Measurements from ENCODE around the gene BCAS3.
"Not testable (repeated sequence)": the region's sequence is repeated elsewhere in the genome, so short reads cannot be mapped to it uniquely, and the experiment has no call there.

BCAS3 gene

DNA sequence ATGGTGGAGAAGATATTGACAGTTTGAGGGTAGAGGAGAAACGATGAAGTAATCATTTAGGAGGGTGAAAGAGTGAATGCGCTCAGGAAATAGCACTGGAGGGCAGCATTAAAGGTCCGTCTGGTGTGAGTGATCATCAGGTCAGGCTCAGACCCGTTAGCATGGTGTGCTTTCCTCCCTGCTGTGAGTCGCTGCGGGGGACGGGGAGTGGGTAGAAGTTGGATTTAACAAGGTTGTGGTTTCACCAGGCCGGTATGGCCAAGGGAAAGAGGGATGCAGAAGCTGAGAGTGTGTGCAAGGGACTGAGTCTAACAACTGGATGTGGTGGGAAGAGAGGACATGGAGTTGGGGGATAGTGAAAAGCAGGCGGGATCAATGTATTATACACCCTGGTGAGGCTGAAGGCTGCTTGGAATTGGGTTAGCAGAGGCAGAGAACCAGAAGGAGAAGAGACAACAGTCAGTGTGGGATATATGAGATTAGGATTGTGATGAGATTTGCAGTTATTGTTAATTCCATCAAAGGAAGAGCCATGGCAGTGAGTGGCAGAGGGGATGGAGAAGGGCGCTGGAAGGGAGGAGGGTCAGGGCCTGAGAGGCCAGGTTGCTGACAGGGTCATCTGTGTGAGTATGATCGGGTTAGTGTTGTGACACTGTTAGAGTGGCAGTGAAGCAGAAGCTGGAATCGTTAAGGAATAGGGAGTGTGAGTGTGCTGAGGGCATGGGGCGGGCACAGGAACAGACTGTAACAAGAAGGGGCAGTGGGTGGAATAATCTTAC lies 663.0 kb downstream of the BCAS3 start:
- DNase-seq (ENCODE audit: low spot score) = no peak

DNA sequence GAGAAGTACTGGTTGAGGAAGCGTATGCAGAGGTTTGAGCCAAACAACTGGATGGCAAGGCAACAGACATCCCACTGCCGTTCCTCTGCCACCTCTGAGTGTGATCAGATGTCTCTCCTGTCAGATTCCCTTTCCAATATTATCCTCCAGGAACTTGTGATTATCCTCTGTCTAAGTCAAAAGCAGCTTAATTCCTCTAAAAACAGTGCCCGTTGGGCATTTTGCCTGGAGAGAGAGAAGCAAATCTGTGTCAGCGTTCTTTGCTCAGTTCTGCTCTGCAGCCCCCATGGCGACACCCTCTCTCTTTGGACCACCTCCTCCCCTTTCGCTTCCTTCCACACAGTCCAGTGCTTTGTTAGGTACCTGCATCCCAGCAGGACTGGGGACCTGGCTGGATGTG lies 665.9 kb downstream of the BCAS3 start:
- DNase-seq (ENCODE audit: low spot score) = no peak

DNA sequence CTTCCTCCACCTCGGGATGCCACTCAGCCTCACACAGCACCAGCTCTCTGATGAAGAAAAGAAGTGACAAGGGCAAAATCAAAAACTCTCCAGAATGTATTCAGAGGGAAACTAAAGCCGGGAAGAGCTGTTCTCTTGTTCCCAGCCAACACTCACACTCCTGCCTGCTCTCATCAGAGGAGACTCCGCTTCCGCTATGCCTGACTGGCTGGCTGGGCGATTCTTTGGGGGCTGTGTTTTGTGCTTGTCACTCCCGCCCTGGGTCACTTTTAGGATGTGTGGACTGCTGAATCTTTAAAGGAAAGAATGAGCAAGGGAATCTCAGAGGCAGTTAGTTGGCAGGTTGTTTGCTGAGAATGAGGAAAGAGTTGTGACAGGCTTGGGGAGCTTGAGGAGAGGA lies 667.4 kb downstream of the BCAS3 start:
- no peak for DNase-seq (ENCODE audit: low spot score)

DNA sequence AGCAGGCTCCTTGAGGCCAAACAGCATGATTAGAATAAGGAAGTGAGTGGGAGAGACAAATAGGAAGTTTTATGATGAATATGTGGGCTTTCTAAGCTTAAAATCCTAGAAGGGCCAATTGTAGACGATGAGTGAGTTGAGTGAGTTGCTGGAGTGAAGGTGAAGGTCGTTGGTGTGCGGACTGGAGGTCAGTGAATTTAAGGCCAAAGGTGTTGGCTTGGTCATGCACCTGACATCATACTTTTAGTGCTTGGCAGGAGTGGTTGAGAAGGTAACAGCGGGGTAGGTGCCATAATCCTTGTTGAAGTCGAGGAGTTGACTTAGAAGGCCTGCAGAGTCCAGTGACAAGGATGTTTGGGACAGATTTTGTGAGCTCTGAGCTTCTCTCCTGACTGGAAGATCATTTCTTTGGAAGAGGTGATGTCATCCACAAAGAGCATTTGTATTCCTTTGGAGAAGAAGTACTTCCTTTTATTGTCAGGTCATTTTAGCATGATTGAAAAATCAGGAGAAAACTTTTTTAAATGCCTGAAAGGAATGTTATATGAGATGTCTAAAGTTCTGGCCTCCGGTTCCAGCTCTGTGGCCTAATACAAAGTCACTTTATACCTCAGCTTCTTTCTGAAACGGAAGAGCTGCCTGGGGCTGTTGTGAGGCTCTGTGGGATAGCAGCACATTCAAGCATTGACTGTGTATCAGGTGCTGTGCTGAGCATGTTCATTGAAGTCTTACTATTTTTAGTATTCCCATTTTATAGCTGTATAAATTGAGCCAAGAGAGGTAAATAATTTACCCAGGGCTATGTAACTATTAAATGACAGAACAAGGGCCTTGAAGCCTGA lies 668.4 kb downstream of the BCAS3 start:
- DNase-seq (ENCODE audit: low spot score) = no peak

DNA sequence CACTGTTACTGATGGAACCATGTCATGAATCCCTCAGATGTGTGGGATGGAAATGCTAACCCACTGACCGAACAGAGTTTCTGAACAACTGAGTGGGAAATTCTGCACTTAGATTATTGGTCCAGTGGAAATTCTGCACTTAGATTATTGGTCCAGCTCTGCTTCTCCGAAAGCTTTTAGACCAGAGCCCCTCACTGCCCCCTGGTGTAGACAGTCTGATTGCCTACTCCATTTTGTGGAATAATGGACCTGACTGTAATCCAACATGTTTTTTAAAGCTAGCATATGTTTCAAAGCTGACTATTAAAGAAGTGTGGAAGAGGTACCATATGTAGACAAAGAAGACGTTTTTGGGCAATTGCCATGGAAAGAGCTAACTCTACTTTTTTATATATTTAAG lies 671.7 kb downstream of the BCAS3 start:
- no peak for DNase-seq (ENCODE audit: low spot score)

DNA sequence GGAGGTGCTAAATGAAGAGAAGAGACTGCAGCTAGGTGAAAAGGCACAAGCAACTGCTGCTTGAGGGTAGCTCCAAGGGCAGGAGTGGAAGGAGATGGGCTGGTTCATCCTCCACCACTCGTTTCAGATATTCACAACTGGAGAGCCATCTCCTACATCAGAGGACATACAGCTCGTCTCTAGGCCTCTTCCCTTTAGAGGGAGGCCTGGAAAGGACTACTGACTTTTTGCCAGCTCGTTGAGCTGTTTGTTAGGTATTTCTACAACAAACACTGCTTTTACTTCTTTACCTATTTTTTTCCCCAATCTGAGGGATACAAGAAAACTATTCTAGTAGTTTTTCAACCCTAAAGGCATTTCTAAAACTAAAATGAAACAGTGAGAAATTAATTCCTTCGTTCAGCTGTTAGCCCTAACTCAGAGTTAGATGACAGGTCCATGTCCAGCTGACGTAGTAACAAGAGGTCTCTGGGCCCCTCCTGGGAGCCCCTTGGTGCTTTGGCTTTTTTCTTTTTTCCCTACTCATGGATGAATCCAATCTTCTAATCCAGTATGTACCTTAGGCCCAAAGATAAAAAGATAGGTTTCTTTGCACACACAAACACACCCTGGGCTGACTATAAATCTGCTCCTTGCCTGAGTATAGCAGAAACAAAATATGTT lies 674.2 kb downstream of the BCAS3 start:
- DNase-seq (ENCODE audit: low spot score) = no peak

DNA sequence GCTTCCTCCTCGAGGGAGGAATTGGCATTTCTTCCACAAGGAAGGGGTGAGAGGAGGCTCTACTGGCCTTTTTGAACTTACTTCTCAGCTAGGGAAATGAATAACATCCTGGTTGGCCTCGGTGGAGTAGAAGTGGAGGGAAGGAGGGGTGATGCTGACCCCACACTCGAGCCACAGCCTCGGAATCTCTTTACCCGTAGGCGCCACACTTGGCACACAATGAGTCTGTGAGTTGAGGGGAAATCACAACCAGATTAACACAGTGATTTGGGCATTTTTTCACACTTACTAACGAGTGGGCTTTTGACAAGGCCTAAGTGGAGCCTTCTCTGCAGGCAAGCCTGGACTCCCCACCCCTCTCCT lies 674.7 kb downstream of the BCAS3 start:
- no peak for DNase-seq (ENCODE audit: low spot score)

DNA sequence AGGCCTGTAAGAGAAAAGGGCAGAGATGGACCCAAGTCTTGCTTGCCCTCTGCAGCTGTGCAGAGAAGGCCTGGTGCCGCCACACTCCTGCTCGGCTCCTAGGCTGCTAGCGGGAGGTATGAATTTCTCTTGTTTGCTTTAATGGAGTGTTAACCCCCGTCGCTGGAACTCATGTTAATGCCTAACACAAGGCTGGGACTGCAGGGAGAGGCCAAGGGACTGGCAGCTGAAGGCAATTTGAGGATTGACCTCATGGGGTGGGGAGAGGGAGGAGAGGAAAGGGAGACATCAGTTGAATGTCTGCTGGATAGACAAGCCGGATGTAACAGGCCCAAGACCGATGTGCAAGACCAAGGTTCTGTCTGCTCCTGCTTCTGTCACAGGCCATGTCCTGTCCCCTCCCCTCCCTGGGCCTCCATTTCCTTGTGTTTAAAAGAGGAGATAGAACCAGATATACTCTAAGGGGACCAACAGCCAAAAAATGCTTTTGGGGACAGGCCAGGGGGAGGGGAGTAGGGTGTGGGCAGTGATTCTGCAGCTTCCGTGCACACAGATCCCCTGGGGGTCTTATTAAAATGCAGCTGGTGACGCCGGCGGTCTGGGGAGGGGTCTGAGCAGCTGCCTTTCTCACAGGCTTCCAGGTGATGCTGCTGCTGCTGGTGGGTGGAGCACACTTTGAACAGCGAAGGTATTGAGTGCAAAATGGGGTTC lies 675.3 kb downstream of the BCAS3 start:
- DNase-seq (ENCODE audit: low spot score) = no peak

DNA sequence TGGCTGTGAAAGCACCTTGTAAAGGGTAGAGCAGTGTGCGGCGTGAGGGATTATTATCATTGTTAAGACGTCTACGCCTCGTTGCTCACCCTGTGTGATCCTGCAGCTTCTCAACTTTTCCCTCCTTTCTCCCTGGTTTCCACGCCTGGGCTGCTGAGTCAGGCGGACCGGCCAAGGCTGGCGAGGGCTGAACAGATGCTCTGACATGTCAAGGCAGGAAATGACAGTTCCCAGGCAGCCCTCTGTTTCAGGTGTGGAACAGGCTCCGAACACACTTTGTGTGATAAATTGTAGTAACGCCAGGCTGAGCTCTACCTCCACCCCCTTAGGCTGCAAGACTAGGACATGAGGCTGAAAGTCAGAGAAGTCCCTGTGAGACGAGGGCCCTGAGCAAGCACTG lies 676.0 kb downstream of the BCAS3 start:
- no peak for DNase-seq (ENCODE audit: low spot score)

DNA sequence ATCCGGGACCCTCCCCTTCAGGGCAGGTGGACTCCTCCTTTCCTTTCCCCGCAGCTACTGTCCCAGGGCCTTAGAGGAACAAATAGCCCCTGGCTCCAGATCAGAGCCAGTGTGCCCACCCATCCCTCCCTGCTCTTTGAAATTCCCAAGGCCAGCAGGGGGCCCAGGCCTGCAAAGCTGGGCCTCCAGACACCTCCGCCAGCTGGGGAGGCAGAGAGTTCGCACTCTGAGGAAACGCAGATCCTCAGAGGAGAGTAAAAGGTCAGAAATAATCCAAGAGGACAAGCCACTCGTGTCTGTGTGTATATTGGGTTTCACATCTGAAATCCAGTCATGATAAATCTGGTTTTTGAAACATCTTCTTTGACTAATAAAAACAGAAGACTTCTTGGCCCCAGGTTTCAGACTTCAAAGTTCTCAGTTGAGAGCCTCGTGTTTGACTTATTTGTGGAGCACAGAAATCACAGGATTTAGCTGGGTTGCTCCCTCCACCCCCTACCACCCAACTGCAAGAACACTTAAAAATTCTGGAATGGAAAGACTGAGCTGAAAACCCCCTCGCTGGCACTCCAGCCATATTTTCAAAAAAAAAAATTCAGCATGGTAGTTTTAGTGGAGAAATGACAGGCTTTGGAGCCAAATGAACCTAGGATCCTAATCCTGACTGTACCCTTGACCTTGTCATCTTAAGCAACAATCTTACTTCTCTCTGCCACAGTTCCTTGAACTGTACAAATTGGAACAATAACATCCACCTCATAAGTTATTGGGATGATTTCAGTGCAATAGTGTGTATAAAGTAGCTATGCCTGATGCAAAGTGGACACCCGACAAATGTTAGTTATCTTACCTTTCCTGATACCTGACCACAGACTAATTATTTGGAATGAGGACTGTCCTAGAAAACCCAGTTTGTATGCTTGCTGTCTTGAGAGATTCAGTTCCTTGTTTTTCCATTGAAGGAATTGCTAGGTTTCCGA lies 677.5 kb downstream of the BCAS3 start:
- no peak for DNase-seq (ENCODE audit: low spot score)

DNA sequence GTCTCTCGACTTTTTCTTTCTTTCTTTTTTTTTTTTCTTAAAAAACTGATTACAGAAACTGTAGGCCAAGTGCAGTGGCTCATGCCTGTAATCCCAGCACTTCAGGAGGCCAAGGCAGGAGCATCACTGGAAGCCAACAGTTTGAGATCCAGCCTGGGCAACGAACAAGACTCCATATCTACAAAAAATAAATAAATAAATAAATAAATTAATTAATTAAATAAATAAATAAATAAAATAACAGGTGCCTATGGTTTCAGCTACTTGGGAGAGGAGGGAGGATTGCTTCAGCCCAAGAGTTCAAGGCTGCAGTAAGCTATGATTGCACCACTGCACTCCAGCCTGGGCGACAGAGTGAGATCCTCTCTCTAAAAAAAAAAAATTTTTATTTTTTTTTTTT lies 679.4 kb downstream of the BCAS3 start:
- not testable (repeated sequence) for DNase-seq (ENCODE audit: low spot score)

DNA sequence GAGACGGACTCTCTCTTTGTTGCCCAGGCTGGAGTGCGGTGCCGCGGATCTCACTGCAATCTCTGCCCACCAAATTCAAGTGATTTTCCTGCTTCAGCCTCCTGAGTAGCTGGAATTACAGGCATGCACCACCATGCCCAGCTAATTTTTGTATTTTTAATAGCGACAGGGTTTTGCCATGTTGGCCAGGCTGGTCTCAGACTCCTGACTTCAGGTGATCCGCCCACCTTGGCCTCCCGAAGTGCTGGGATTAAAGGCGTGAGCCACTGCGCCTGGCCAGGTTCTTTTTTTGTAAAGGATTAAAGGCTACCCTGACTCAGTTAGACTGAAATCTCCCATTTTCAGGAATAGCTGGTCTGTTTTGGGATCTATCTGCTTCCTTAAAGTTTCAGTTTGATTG lies 681.9 kb downstream of the BCAS3 start:
- not testable (repeated sequence) for DNase-seq (ENCODE audit: low spot score)

DNA sequence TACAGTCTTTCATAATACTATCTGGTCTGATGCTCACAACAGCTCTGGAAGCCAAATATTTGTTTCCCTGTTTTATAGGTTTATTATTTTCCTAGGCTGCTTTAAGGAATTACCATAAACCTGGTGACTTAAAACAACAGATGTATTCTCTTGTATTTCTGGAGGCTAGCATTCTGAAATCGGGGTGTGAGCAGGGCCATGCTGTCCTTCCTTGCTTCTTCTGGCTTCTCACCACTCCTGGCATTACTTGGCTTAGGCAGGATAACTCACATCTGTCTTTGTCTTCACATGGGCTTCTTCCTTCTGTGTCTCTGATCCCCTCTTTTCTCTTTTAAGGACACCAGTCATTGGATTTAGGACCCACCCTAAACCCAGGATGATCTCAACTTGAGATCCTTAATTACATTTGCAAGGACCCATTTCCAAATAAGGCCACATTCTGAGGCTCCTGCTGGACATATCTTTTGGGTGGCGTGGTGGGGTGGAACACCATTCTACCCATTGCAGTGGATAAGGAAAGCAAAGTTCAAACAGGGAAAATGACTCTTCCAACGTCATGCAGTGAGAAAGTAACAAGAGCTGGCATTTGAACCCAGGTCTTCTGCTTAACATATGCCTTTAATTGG lies 682.8 kb downstream of the BCAS3 start:
- no peak for DNase-seq (ENCODE audit: low spot score)

DNA sequence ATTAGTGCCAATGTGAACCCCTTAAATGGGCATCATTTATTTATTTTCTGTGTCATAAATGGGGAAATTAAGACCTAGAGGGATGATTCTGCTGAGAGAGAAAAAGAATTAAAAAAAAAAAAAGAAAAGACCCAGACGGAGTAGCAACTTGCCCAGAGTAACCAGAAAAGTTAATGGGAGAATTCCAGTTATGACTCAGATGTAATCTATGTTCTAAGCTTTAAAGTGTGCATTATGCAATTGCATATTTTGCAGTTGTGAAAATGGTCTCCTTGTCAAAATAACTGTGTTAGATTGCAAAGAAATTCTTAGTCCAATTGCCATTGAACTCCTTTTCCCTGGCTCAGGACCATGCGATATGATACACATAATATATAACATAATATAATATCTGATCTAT lies 683.4 kb downstream of the BCAS3 start:
- no peak for DNase-seq (ENCODE audit: low spot score)

DNA sequence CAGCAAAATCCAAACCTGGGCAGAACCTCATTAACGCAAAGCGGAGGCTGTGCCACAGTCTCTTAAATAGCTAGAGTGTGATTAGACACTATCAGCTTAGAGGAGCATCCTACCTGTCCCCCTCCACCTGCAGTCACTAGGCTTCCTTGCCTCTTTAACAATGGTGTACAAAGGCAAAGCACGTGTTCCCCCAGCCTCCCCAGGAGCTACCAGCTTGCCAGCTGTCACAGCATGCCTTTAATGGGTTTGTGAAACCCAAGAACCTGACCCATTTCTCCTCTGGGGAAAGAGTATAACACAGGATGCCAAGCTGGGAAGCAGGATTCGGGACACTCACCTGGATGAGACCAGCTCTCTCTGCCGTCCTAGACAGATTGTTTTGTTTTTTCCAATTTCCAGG lies 684.7 kb downstream of the BCAS3 start:
- no peak for DNase-seq (ENCODE audit: low spot score)

DNA sequence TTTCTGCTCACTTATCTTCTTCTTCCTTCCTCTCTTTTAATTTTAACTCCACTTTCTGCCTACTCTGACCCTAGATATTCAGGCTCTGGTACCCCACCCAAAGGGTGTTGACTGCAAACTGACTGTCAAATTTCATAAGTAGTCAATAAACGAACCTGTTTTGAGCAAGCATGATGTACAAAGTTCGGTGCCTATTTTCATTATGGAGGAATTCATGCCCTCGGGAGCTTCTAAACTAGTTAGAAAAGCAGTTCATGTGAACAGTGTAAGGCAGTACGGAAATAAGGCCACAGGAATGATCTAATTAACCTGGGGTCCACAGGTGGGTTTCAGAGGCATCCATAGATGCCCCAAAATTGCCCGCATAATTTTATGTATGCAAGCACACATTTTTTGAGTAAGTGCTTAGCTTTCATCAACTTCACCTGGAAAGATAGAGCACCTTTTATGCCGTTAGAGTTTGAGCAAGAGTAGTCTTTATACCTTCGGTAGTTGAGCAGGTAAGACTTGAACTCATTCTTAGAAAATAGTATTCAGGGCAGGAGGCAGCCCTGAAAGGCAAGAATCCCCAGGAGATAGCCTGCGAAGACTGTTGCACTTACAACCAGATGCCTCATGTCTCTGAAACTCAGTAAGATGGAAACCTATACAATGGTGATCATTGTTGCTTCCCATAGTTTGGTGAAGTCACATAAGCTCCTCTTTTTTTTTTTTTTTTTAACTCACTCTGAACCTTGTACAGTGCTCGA lies 685.4 kb downstream of the BCAS3 start:
- DNase-seq (ENCODE audit: low spot score) = no peak

DNA sequence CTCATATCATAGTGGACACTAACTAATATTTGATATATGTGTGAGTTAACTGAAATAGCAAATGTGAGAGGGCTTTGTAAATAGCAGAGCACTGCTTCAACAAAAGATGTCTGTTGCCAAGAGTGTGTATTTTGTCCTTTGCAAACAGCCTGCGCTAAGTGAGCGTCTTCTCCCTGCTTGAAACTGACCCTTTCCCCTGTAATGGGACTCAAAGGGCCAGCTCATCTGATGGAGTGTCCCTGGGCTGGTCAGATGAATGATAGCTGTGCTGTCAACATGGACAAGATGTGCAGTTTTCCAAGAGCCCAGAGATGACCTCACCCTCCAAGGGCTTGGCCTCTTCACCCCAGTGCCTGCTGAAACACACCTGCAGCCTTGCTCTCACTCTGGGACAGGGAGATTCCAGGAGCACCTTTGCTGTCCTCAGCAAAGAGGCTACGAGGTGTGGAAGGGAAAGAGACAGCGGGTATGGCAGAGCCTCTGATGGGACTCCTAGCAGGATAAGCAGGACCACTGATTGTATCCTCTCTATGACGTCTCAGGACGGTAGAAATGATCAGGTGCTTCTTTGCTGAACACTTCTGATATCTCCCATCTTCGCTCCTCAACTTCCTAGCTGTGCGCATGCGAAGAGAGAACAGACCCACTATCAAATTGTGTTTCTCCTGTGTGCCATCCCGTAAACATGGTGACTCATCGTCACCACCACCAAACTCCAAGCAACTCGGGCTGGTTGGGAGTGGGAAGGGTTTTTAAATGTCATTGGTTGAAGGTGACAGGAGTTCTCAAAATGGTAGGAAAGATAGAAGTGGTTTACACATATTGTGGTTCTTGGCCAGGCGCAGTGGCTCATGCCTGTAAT lies 686.2 kb downstream of the BCAS3 start:
- no peak for DNase-seq (ENCODE audit: low spot score)

DNA sequence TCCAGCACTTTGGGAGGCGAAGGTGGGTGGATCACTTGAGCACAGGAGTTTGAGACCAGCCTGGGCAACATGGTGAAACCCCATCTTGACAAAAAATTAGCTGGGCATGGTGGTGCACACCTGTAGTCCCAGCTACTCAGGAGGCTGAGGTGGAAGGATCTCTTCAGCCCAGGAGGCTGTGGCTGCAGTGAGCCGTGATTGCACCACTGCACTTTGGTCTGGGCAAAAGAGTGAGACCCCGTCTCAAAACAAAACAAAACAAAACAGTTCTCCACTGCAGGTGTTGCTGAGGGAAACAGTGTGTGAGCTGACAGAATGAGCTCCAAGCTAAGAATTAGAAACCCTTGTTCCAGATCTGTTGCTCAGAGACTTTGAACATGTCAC lies 686.8 kb downstream of the BCAS3 start:
- DNase-seq (ENCODE audit: low spot score) = no peak
